ENCODE measurements around the gene APOA4. TPM values are rescaled to one million over a fixed set of nuclear protein-coding genes. Genes with fewer than 3 reads are reported as not detected.
A peak's percentile ranks its signal among the peaks of the same experiment; 100 is the strongest.

APOA4 gene
- polyA plus RNA-seq, 1 of the 3 experiments (the other 2 are of a cell fraction), result not detected

DNA sequence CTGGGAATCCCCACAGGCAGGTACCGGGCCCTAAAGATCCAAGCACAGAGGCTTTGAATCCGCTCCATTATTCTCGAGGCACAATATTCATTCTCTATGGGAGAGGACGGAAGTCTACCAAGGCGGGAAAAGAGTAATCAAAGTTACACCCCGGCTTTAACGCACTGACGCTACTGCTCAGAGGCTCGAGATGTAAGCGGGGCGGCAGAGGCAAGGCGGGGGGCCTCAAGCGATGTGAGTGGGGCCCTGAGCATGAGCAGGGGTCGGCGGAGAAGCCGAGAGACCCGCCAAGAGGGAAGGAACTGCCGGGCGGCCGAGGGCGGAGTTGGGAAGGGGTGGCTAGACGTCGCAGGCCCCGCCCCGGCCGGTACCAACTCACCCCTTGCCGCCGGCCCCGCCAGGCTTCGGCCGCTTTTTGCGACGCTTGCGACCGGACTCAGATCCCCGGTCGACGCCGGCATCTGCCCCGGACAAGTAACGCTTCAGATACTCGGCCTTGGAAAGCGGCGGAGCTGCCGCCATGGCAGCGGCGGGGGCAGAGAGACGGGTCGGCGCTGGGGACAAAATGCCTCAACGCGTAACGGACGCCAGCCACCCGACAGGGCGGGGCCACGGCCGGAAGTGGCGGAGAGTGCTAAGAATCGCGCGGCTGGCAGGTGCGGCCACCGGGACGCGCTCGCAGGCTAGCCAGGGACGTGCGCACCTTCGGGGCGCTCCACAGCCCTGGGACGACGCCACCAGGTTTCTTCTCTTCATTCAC lies 50.5 kb downstream of the APOA4 start, which contains the start of gene BUD13:
Gene BUD13, minus strand, starts transcription at position 545 of the 760 bp plus-strand sequence. Its CDS starts 23 bp downstream, at position 522.
- ChIA-PET POLR2A (interaction anchor here (1.2 kb wide), 1 partner anchor 460 kb away, joined by 3 read pairs; the partner anchor contains the start of gene RNF214), CTCF (interaction anchor here (1.0 to 1.4 kb wide), 4 partner anchors 15 to 334 kb away, joined by 3 to 4 read pairs (median 3); partner anchors contain the start of gene ZPR1)
- Histone ChIP-seq H3K4me3 (ENCODE audit: low read depth in 2 of 2, low read length in 1 of 2) (peak within 1 kb of the TSS; percentile 93 to 98), H4K20me1 (ENCODE audit: insufficient read depth) (no peaks in the 10 kb centered on the region), H3K4me1 (ENCODE audit: control insufficient read depth in 1 of 2, insufficient read depth in 2 of 2, low read depth in 1 of 2, low read length in 1 of 2) (peaks cover 8% of the 10 kb centered on the region in 2 experiments; a peak in 3 of 4 replicates), H3K27ac (ENCODE audit: low read depth in 2 of 2, low read length in 1 of 2) (peak within 1 kb of the TSS; percentile 84 to 95), H3K36me3 (replicated peaks in 1 of 2; ENCODE audit: control insufficient read depth in 1 of 2, insufficient read depth in 2 of 2, low read length in 1 of 2) (peaks cover 11 to 23% of the 10 kb centered on the region in 2 experiments), H3K9me3 (no peaks in the 10 kb centered on the region), H3F3A (replicated peaks; ENCODE audit: insufficient read depth) (peaks cover 21% of the 10 kb centered on the region), H3K27me3 (ENCODE audit: insufficient read depth) (no peaks in the 10 kb centered on the region), H3K9me2 (no peaks in the 10 kb centered on the region), H2AFZ (ENCODE audit: low read depth) (peak within 1 kb of the TSS; percentile 98), H3K9ac (peak within 1 kb of the TSS; percentile 96), H3K79me2 (ENCODE audit: insufficient read depth) (peaks cover 39% of the 10 kb centered on the region), H3K4me2 (peak within 1 kb of the TSS; percentile 81)
- 2% methylated on average over 47 of the region's 73 CpGs for WGBS (ENCODE audit: low lambda C conversion rate)
- DNase-seq, result peak; percentile 96
- TF ChIP-seq MEF2A (IDR thresholded peaks at IDR 0.05; ENCODE audit: borderline replicate concordance, low read depth), result no peak
- TF ChIP-seq RCOR1 (IDR thresholded peaks at IDR 0.05; ENCODE audit: low read length), result 0 out of 2 replicates have a peak, but pooled peaks have one; percentile 29
- TF ChIP-seq FOSL2 (IDR thresholded peaks at IDR 0.05; ENCODE audit: borderline replicate concordance, low read depth), result no peak
- peak; percentile 40; the same call in 1 of the 2 replicates for TF ChIP-seq PBX3 (IDR thresholded peaks at IDR 0.05)
- 0 out of 2 replicates have a peak, but pooled peaks have one; percentile 25 for TF ChIP-seq SIN3A (IDR thresholded peaks at IDR 0.05; ENCODE audit: borderline replicate concordance, low read depth, low read length)
- TF ChIP-seq ELF1 (IDR thresholded peaks at IDR 0.05), result peak; percentile 80
- TF ChIP-seq RXRA (IDR thresholded peaks at IDR 0.05; ENCODE audit: borderline replicate concordance, low read depth), result no peak
- TF ChIP-seq IRF3 (IDR thresholded peaks at IDR 0.05; ENCODE audit: low read depth, low read length), result no peak
- peak; percentile 55; the same call in 1 of the 2 replicates for TF ChIP-seq MAX (IDR thresholded peaks at IDR 0.05; ENCODE audit: low read depth)
- TF ChIP-seq FOXJ3 (CRISPR knock-in tag; IDR thresholded peaks at IDR 0.05), result no peak
- no peak; a peak in 1 of 4 replicates for TF ChIP-seq EP300 (IDR thresholded peaks at IDR 0.05; ENCODE audit: borderline replicate concordance in 1 of 2, low read depth in 1 of 2, low read length in 1 of 2)
- TF ChIP-seq, protein P1, sequence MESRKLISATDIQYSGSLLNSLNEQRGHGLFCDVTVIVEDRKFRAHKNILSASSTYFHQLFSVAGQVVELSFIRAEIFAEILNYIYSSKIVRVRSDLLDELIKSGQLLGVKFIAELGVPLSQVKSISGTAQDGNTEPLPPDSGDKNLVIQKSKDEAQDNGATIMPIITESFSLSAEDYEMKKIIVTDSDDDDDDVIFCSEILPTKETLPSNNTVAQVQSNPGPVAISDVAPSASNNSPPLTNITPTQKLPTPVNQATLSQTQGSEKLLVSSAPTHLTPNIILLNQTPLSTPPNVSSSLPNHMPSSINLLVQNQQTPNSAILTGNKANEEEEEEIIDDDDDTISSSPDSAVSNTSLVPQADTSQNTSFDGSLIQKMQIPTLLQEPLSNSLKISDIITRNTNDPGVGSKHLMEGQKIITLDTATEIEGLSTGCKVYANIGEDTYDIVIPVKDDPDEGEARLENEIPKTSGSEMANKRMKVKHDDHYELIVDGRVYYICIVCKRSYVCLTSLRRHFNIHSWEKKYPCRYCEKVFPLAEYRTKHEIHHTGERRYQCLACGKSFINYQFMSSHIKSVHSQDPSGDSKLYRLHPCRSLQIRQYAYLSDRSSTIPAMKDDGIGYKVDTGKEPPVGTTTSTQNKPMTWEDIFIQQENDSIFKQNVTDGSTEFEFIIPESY (IDR thresholded peaks at IDR 0.05; ENCODE audit: borderline replicate concordance, low read depth), result peak; percentile 81; the same call in 1 of the 2 replicates
- peak; percentile 74; the same call in 1 of the 2 replicates for TF ChIP-seq REST (IDR thresholded peaks at IDR 0.05; ENCODE audit: low read depth, low read length)
- no peak for TF ChIP-seq MXI1 (IDR thresholded peaks at IDR 0.05; ENCODE audit: low read depth, low read length)
- TF ChIP-seq YY1 (IDR thresholded peaks at IDR 0.05; ENCODE audit: low read depth), result peak; percentile 95
- TF ChIP-seq TAF1 (IDR thresholded peaks at IDR 0.05; ENCODE audit: borderline replicate concordance, low read depth, low read length), result peak; percentile 86
- TF ChIP-seq TCF12 (IDR thresholded peaks at IDR 0.05), result peak; percentile 30; the same call in 1 of the 2 replicates
- TF ChIP-seq SMC3 (IDR thresholded peaks at IDR 0.05; ENCODE audit: low read depth, low read length), result no peak
- no peak for TF ChIP-seq JUND (IDR thresholded peaks at IDR 0.05)
- no peak for TF ChIP-seq FOXM1 (IDR thresholded peaks at IDR 0.05; ENCODE audit: low read depth)
- TF ChIP-seq CTCF (IDR thresholded peaks at IDR 0.05), result no peak
- peak; percentile 93 for TF ChIP-seq CHD2 (IDR thresholded peaks at IDR 0.05; ENCODE audit: low read length, partially characterized antibody)

Measured in SK-N-SH (cell line).